Calu3 (cell line): Measurements from ENCODE around the gene NECTIN1. TPM values are rescaled to one million over a fixed set of nuclear protein-coding genes. Genes with fewer than 3 reads are reported as not detected.

Source experiments
- BruUV-seq: library from RNA; stranded (reverse); fragments of 400-500 nt; replicated peaks from 2 replicates; lab custom pipeline; 2021; lab: Mats Ljungman, UMichigan
- CTCF ChIA-PET: fragments of 300-600 bp; sonication (Branson Sonifier 250); formaldehyde crosslinking; loops from one replicate; lab custom pipeline; 2022; ENCODE audit warnings: antibody characterized with exemption; lab: Charles Lee
- DNase-seq: peaks from one replicate; pipeline ENCODE4 v3.0.0; 2022
- H3K27ac Mint-ChIP-seq: one replicate; pipeline ENCODE4 v1.8.0; 2022; ENCODE audit warnings: mixed read lengths; ENCODE audit not compliant: unreplicated experiment
- H3K27me3 Mint-ChIP-seq: one replicate; pipeline ENCODE4 v1.8.0; 2022; ENCODE audit warnings: mixed read lengths; ENCODE audit not compliant: unreplicated experiment
- H3K36me3 Mint-ChIP-seq: one replicate; pipeline ENCODE4 v1.8.0; 2022; ENCODE audit warnings: mild to moderate bottlenecking, moderate library complexity, mixed read lengths; ENCODE audit not compliant: insufficient read depth, unreplicated experiment
- H3K4me1 Mint-ChIP-seq: one replicate; pipeline ENCODE4 v1.8.0; 2022; ENCODE audit warnings: mild to moderate bottlenecking, low read depth, mixed read lengths; ENCODE audit not compliant: unreplicated experiment
- H3K4me3 Mint-ChIP-seq: one replicate; pipeline ENCODE4 v1.8.0; 2022; ENCODE audit warnings: mild to moderate bottlenecking, low read depth, moderate library complexity, mixed read lengths; ENCODE audit not compliant: unreplicated experiment
- H3K9me3 Mint-ChIP-seq: one replicate; pipeline ENCODE4 v1.8.0; 2022; ENCODE audit warnings: low read depth, mixed read lengths; ENCODE audit not compliant: unreplicated experiment
- CTCF ChIP-seq: fragments of 200-600 bp; IDR thresholded peaks from one replicate; pipeline ENCODE4 v1.8.0; 2022; ENCODE audit warnings: antibody characterized with exemption; ENCODE audit not compliant: unreplicated experiment
- intact Hi-C: fragments of 100-400 bp; cut with micrococcal nuclease; formaldehyde crosslinking; loops from one replicate; pipeline ENCODE4 v1.10.0; 2022; ENCODE audit not compliant: unreplicated experiment
- total RNA-seq: library from RNA; stranded (reverse); gene quantifications from 2 replicates; pipeline ENCODE4 v1.2.3, GENCODE V29; 2022

Gene NECTIN1
- total RNA-seq, 1 experiment from 2014 or later: 22.1 TPM

- no peak for DNase-seq
- H3K4me3 Mint-ChIP-seq: no peak overlapping the region
- H3K9me3 Mint-ChIP-seq: peaks cover 3% of the 10 kb centered on the region
- H3K4me1 Mint-ChIP-seq: peaks cover 11% of the 10 kb centered on the region
- H3K27ac Mint-ChIP-seq: no peak overlapping the region
- no peaks in the 10 kb centered on the region for H3K36me3 Mint-ChIP-seq
- intact Hi-C loops: no loop called here
- CTCF ChIA-PET: no interaction called here
- no peaks in the 10 kb centered on the region for H3K27me3 Mint-ChIP-seq
- no peak for TF ChIP-seq CTCF
- no TSS peak for BruUV-seq
Measured at GRCh38 chr11:119679346-119679745, 49.7 kb downstream of the NECTIN1 start.

DNA sequence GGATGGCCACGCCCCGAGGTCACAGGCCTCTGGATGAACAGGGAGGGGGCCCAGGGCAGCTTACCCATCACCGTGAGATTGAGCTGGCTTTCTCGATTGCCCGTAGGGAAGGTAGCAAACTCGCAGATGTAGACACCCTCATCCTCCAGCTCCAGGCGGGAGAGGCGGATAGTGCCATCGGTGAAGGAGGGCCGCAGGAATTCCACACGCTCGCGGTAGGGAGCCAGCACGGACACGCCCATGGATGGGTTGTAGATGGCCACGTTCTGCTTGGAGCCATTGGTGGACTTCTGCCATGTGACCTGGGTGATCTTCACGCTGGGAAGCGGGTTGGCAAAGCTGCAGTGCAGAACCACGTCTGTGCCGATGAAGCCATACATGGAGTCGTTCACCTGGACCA is 50.6 kb downstream of the NECTIN1 start:
- DNase-seq: no peak
- no peak overlapping the region for H3K27ac Mint-ChIP-seq
- no peak for TF ChIP-seq CTCF
- peaks cover 3% of the 10 kb centered on the region for H3K9me3 Mint-ChIP-seq
- H3K27me3 Mint-ChIP-seq: no peaks in the 10 kb centered on the region
- H3K4me3 Mint-ChIP-seq: no peak overlapping the region
- CTCF ChIA-PET: no interaction called here
- intact Hi-C loops: no loop called here
- BruUV-seq: no TSS peak
- peaks cover 1% of the 10 kb centered on the region for H3K4me1 Mint-ChIP-seq
- no peaks in the 10 kb centered on the region for H3K36me3 Mint-ChIP-seq

DNA sequence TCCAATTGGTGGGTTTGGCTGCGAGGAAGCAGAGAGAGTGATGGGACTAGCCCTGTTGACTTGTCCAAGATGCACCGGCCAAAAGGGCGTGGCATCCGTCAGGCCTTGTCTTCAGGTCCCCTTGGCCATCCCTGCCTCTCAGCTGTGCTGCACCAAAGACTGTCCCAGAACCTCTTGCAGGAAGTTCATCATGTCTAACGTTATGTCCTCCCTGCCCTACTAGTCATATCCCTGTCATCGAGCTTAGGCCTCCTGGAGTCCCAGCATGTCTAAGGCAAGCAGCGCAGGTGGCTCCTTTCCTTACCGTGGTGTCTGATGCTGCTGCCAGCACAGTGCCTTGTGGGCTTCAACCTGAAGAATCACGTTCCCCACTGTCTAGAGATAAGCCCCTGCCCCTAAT is 51.2 kb downstream of the NECTIN1 start:
- H3K9me3 Mint-ChIP-seq: peaks cover 3% of the 10 kb centered on the region

GRCh38 chr11:119676461-119677020 is 52.5 kb downstream of the NECTIN1 start:
- Mint-ChIP-seq H3K9me3 (peaks cover 3% of the 10 kb centered on the region), H3K4me1 (no peaks in the 10 kb centered on the region), H3K4me3 (no peak overlapping the region), H3K27ac (no peak overlapping the region), H3K36me3 (no peaks in the 10 kb centered on the region), H3K27me3 (no peaks in the 10 kb centered on the region)
- intact Hi-C loops: no loop called here
- CTCF ChIA-PET: no interaction called here
- DNase-seq: no peak
- no peak for TF ChIP-seq CTCF
- BruUV-seq: no TSS peak

More for the DNA sequence above, 51.2 kb downstream of the NECTIN1 start:
- H3K27me3 Mint-ChIP-seq: no peaks in the 10 kb centered on the region
- CTCF ChIA-PET: no interaction called here
- no peak overlapping the region for H3K4me3 Mint-ChIP-seq
- TF ChIP-seq CTCF: no peak
- H3K4me1 Mint-ChIP-seq: no peaks in the 10 kb centered on the region
- H3K27ac Mint-ChIP-seq: no peak overlapping the region
- intact Hi-C loops: no loop called here
- no TSS peak for BruUV-seq
- no peaks in the 10 kb centered on the region for H3K36me3 Mint-ChIP-seq
- DNase-seq: no peak
